Stimulated activated CD8-positive, alpha-beta memory T cell treated with anti-CD3 and anti-CD28 coated beads, Interleukin-7, amount 100 ng/mL, for 4 hours (primary cell): ENCODE data around the gene FOXA2.

Experiments used
- DNase-seq, 2 donors: peaks; one replicate each; pipeline ENCODE4 v3.0.0-alpha.2; 2020; ENCODE audit warnings: low read depth in 2 of 2

FOXA2 gene

GRCh38 chr20:22583773-22584521 lies 425 bp downstream of the FOXA2 start:
- no peak for DNase-seq

DNA sequence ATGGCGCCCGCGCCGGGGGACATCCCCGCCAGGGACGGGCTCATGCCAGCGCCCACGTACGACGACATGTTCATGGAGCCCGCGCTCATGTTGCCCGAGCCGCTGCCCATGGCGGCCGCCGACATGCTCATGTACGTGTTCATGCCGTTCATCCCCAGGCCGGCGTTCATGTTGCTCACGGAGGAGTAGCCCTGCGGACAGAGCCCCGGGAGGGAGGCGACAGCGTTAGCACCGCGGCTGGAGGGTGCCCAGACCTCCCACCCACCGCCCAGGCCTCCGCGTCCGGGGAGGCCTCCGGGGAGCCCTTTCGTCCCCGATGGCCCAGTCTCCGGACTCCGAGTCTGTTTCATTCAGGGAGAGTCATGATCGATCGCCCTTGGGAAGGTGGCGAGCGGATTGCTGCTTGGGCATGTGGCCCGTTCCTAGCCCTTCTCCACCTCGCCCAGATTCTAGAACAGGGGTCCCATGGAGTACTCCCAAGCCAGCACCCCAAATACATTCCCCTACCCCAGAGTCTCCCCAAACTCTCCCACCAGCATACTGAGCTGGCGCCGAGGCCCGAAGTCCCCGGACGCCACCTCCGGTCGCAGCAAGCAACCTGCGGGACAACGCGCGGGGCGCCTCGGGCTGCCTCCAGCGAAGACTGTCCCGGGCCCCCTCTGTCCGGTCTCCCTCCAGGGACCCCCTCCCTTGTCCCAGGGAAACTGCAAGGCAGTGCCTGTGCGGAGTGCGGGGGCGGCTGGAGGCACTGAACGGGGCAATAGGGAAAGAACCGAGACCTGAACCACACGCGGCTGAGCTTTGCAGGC lies 1.2 kb downstream of the FOXA2 start:
- DNase-seq = no peak

DNA sequence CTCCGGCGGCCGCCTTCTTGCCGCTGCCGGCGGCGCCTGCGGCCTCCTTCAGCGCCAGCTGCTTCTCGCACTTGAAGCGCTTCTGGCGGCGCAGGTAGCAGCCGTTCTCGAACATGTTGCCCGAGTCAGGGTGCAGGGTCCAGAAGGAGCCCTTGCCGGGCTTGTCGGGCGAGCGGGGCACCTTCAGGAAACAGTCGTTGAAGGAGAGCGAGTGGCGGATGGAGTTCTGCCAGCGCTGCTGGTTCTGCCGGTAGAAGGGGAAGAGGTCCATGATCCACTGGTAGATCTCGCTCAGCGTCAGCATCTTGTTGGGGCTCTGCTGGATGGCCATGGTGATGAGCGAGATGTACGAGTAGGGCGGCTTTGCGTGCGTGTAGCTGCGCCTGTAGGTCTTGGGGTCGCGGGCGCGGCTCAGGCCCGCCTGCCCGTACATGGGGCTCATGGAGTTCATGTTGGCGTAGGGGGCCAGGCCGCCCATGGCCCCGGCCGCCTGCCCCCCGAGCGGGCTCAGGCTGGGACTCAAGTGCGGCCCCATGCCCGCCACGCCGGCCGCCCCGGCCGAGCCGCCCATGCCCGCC lies 1.9 kb downstream of the FOXA2 start:
- DNase-seq = no peak

GRCh38 chr20:22581437-22582385 lies 2.7 kb downstream of the FOXA2 start:
- no peak for DNase-seq

- DNase-seq = no peak
Measured at GRCh38 chr20:22579711-22580697, 4.4 kb downstream of the FOXA2 start.

- no peak for DNase-seq
Measured at GRCh38 chr20:22579119-22579427, 5.3 kb downstream of the FOXA2 start.

DNA sequence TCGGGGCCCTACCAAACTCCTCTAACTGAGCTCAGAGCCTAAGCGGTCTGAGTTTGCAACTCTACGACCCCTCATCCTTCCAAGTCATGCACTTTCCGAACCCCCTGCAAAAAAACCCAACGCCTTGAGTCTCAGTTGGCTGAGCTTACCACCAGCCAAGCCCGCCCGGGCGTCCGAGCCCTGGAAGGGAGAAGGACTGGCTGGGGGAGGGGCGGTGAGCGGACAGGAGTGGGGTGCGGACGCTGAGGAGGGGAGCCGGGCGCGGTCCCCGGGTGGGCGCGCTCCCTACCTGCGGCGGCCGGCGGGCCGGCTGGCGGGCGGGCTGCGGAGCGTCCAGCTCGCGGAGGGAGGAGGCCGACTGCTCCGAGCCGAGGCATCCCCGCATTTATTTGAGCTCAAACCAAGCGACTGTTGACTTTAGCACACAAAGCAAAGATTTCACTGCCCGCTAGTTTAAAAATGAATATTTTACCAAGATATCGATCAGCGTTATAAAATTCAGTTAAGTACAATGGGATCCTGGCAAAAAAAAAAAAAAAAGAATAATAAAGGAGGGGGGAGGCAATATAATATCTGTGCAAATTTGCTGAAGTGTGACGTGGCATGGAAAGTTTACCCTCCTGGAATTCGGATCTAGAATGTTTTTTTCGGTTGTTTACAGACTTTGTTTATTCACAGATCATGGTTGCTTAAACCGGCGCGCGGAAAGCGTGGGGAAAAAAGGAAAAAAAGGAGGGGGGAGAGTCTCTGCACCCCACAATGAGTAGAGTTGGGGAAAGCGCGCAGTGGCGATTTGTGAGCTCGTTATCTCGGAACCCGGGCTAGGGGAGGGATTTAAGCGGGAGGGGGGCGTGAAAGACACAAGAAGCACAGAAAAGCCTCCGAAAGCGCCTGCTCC lies 5.9 kb downstream of the FOXA2 start:
- DNase-seq = no peak

DNA sequence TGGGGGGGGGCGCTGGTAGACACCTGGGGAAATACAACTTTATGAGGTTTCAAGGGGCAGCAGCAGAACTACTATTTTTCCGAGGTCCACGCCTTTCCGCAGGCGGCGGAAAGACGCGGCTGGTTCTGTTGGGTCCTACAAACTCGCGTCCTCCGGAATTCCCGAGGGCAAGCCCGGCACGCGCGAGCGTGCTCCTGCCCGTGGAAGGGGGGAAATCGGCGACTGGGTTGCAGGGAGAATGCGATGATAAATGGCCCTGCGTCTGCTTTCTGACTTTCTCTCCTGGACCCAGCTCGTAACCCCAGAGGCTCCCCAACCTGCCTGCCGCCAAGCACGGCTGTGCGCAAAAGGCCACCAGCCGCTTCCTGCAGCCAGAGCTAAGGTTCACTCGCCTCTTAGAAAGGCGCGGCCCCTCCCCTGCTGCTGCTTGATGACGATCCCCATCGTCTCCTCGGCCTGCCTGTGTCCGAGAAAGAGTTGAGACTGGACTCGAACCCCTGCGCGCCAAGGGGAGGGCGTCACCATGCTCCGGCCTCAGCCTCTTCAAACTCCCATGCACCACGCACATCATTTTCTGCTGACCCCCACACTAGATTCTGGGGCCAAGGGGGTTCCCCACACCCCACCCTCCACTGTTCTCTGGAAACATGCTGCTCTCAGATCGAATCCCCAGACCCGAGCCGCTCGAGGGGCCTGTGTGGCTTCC lies 6.7 kb downstream of the FOXA2 start:
- DNase-seq = no peak

- no peak for DNase-seq
Measured at GRCh38 chr20:22576733-22577514, 7.4 kb downstream of the FOXA2 start.

DNA sequence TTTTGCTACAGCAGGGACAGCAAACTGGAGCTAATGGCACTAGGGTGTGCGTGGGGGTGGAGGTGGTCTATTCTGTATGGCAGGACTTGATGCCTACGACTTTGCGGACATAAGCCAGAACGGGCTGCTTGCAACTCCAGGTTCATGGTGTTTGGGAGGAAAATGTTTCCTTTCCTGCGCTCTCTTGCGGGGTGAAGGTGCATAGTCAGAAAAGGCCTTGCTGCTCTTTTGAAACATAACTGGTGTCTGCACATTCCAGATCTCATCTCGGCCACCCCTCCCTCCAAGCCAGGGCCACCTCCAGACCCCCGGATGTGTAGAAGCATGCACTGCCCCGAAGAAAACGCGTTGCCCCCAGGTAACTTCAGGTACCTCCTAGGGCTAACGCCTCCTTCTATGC lies 8.1 kb downstream of the FOXA2 start:
- DNase-seq = no peak

DNA sequence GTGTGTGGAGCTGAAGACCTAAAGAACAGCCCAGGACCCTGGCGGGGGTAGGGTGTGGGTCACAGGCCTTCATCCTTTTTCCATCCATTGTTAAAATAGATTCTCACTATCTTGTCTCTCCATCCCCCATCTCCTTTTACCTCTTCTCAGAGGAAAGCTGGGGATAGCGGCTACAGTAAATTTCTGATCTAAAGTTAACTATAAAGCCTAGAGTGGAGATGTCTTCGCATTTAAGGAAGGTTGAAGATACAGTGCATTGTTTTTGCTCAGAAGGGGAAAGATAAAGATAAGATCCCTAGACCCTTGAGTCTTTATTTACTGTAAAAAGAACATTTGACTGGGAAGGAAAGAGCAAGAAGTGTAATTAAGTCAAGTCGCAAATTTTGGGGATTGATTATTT lies 8.6 kb downstream of the FOXA2 start:
- no peak for DNase-seq

GRCh38 chr20:22575087-22575721 lies 9.2 kb downstream of the FOXA2 start:
- no peak for DNase-seq

GRCh38 chr20:22574545-22575086 lies 9.8 kb downstream of the FOXA2 start:
- no peak for DNase-seq

DNA sequence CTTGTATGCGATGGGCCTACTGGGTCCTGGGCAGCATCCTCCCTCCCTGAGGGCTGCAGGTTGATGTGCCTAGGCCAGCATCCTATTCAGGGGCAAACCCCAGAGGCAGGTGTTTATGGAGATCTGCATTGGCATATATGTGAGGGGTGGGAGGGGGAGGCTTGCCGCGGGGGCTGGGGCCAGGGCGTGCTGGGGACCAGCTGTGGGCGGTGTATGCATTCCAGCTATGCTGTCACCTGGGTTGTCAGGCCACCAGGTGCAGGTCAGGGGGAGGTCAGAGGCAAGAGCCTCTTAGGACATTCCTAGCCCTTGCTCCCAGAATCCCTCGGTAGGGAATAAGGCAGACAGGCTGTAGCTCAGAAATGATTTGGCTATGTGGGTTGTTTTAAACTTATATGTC lies 11.9 kb downstream of the FOXA2 start:
- no peak for DNase-seq

- no peak for DNase-seq
Measured at GRCh38 chr20:22572023-22572422, 12.3 kb downstream of the FOXA2 start.

- no peak for DNase-seq
Measured at GRCh38 chr20:22569353-22569752, 15.0 kb downstream of the FOXA2 start.

DNA sequence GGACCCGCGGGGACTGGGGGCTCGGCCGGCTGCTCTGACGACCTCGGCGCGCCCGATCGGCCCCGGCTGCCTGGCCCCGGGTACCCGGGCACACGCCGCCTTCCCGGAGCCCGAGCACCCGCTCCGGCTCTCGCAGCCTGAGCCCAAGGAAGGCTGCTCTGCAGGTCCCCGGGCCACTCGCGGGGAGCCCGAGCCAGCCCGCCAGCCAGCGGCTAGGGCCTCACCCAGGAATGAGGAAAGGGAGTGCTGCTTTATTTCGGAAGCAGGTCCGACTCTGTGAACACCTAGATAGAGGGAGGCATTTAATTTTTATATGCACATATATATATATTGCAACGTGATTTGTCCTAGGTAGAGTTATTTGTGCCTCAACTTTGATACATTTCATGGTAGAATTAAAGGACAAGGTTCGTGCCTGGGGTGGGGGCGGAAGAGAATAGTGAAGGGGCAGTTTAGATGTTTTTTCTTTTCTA lies 15.5 kb downstream of the FOXA2 start:
- DNase-seq = no peak
